K562 (cell line): ENCODE measurements around the gene NTSR1. TPM values are rescaled to one million over a fixed set of nuclear protein-coding genes. Genes with fewer than 3 reads are reported as not detected.

ENCODE experiments used
- EGR1 ChIP-seq: fragments of 450-650 bp; conservative IDR thresholded peaks from 2 replicates; pipeline ENCODE4 v1.6.1; 2017; ENCODE audit warnings: mild to moderate bottlenecking
- FOXP4 ChIP-seq: sonication (generic); formaldehyde crosslinking; IDR thresholded peaks from 2 replicates; pipeline ENCODE4 v1.8.0; 2022; ENCODE audit warnings: mild to moderate bottlenecking, missing genetic modification reagents, borderline replicate concordance
- GABPB1 ChIP-seq: sonication (generic); formaldehyde crosslinking; IDR thresholded peaks from 2 replicates; pipeline ENCODE4 v1.8.0; 2022; ENCODE audit warnings: mild to moderate bottlenecking, missing genetic modification reagents
- RBFOX2 ChIP-seq: fragments of 200-400 bp; formaldehyde crosslinking; IDR thresholded peaks from 2 replicates; pipeline ENCODE4 v1.6.1; 2017; ENCODE audit warnings: low read depth, mild to moderate bottlenecking, low read length, moderate library complexity
- SMC3 ChIP-seq: conservative IDR thresholded peaks from 2 replicates; pipeline ENCODE4 v1.6.1; 2011; ENCODE audit warnings: low read depth, low read length, improper control_type of control experiment; ENCODE audit not compliant: insufficient read depth
- TEAD4 ChIP-seq, 2 experiments: sonication (generic) in 1 of 2; formaldehyde crosslinking in 1 of 2; IDR thresholded peaks; 2 replicates each; pipeline versions ENCODE4 v1.6.1 to v1.8.0; 2012 to 2022; ENCODE audit warnings: borderline replicate concordance in 1 of 2, inconsistent platforms in 1 of 2, low read length in 1 of 2, mild to moderate bottlenecking in 1 of 2, missing genetic modification reagents in 1 of 2
- ZFP36 ChIP-seq: fragments of 150-350 bp; IDR thresholded peaks from 2 replicates; pipeline ENCODE4 v1.6.1; 2018; ENCODE audit warnings: low read length, low read depth; ENCODE audit not compliant: partially characterized antibody
- ZNF232 ChIP-seq: sonication (generic); formaldehyde crosslinking; IDR thresholded peaks from 2 replicates; pipeline ENCODE4 v1.8.0; 2022; ENCODE audit warnings: mild to moderate bottlenecking, missing genetic modification reagents
- polyA plus RNA-seq, 8 experiments: library from polyadenylated mRNA; depleted of rRNA in 4 of 8; stranded (reverse) in 5 of 8; unstranded in 3 of 8; fragments of >200 nt; fragmentation: Nextera tagmentation in 2 of 8; fragmentation: Illumina TruSeq in 1 of 8; extraction: Ambion mirVana in 2 of 8; extraction: Trizol in 1 of 8; gene quantifications; 2 replicates each; pipeline versions ENCODE4 v1.2.1 to v1.2.3, GENCODE V29; 2011 to 2014; ENCODE audit warnings: inconsistent platforms in 1 of 8, missing spikeins in 1 of 8
- total RNA-seq, 7 experiments: library from RNA; depleted of rRNA in 6 of 7; stranded (reverse); fragments of >200 nt in 6 of 7; fragmentation: Illumina TruSeq in 2 of 7; extraction: Trizol in 2 of 7; gene quantifications; 2 replicates each; pipeline versions ENCODE4 v1.2.1 to v1.2.3, GENCODE V29; 2011 to 2021; ENCODE audit warnings: low replicate concordance in 1 of 7
- TF ChIP-seq, protein P1 (sequence below): fragments of 450-650 bp; formaldehyde crosslinking; IDR thresholded peaks from 2 replicates; pipeline ENCODE4 v1.4.0; 2022; ENCODE audit warnings: missing genetic modification characterization
- TF ChIP-seq, protein P2 (sequence below): sonication (generic); formaldehyde crosslinking; IDR thresholded peaks from 2 replicates; pipeline ENCODE4 v1.8.0; 2023; ENCODE audit warnings: mild to moderate bottlenecking, missing genetic modification reagents
- TF ChIP-seq, protein P3 (sequence below), 2 experiments: fragments of 450-650 bp; formaldehyde crosslinking in 1 of 2; IDR thresholded peaks; 2 replicates each; pipeline versions ENCODE4 v1.4.0 to v1.6.1; 2014 to 2020; ENCODE audit warnings: mild to moderate bottlenecking in 2 of 2, borderline replicate concordance in 1 of 2, low read depth in 1 of 2

The NTSR1 gene
- total and polyA plus RNA-seq, 9 of the 15 experiments (the other 6 are each of a cell fraction or from before 2014, with no cell fraction given), result 0.04 to 0.40 (median 0.13) TPM; not detected in 3

GRCh38 chr20:62791301-62792181 is 82.9 kb downstream of the NTSR1 start (continued):
- TF ChIP-seq FOXP4 (CRISPR knock-in tag), result peak; percentile 47; the same call in 1 of the 2 replicates
- TF ChIP-seq RBFOX2, result 0 out of 2 replicates have a peak, but pooled peaks have one; percentile 25
- peak; percentile 58 for TF ChIP-seq GABPB1 (CRISPR knock-in tag)
- TF ChIP-seq, protein P1, sequence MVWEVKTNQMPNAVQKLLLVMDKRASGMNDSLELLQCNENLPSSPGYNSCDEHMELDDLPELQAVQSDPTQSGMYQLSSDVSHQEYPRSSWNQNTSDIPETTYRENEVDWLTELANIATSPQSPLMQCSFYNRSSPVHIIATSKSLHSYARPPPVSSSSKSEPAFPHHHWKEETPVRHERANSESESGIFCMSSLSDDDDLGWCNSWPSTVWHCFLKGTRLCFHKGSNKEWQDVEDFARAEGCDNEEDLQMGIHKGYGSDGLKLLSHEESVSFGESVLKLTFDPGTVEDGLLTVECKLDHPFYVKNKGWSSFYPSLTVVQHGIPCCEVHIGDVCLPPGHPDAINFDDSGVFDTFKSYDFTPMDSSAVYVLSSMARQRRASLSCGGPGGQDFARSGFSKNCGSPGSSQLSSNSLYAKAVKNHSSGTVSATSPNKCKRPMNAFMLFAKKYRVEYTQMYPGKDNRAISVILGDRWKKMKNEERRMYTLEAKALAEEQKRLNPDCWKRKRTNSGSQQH, result no peak
- 0 out of 2 replicates have a peak, but pooled peaks have one; percentile 14 for TF ChIP-seq TEAD4 (IDR thresholded peaks at IDR 0.05; ENCODE audit: low read length)
- TF ChIP-seq TEAD4 (CRISPR knock-in tag; IDR thresholded peaks at IDR 0.05; ENCODE audit: borderline replicate concordance), result no peak
- 0 out of 2 replicates have a peak, but pooled peaks have one; percentile 33 for TF ChIP-seq ZNF232
- TF ChIP-seq SMC3, result peak; percentile 78; the same call in 1 of the 2 replicates
- TF ChIP-seq ZFP36, result peak; percentile 7
- peak; percentile 27; the same call in 1 of the 2 replicates for TF ChIP-seq EGR1
- TF ChIP-seq, protein P2, sequence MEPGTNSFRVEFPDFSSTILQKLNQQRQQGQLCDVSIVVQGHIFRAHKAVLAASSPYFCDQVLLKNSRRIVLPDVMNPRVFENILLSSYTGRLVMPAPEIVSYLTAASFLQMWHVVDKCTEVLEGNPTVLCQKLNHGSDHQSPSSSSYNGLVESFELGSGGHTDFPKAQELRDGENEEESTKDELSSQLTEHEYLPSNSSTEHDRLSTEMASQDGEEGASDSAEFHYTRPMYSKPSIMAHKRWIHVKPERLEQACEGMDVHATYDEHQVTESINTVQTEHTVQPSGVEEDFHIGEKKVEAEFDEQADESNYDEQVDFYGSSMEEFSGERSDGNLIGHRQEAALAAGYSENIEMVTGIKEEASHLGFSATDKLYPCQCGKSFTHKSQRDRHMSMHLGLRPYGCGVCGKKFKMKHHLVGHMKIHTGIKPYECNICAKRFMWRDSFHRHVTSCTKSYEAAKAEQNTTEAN (CRISPR knock-in tag), result peak; percentile 77; the same call in 1 of the 2 replicates
- TF ChIP-seq, protein P3, sequence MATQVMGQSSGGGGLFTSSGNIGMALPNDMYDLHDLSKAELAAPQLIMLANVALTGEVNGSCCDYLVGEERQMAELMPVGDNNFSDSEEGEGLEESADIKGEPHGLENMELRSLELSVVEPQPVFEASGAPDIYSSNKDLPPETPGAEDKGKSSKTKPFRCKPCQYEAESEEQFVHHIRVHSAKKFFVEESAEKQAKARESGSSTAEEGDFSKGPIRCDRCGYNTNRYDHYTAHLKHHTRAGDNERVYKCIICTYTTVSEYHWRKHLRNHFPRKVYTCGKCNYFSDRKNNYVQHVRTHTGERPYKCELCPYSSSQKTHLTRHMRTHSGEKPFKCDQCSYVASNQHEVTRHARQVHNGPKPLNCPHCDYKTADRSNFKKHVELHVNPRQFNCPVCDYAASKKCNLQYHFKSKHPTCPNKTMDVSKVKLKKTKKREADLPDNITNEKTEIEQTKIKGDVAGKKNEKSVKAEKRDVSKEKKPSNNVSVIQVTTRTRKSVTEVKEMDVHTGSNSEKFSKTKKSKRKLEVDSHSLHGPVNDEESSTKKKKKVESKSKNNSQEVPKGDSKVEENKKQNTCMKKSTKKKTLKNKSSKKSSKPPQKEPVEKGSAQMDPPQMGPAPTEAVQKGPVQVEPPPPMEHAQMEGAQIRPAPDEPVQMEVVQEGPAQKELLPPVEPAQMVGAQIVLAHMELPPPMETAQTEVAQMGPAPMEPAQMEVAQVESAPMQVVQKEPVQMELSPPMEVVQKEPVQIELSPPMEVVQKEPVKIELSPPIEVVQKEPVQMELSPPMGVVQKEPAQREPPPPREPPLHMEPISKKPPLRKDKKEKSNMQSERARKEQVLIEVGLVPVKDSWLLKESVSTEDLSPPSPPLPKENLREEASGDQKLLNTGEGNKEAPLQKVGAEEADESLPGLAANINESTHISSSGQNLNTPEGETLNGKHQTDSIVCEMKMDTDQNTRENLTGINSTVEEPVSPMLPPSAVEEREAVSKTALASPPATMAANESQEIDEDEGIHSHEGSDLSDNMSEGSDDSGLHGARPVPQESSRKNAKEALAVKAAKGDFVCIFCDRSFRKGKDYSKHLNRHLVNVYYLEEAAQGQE (IDR thresholded peaks at IDR 0.05; ENCODE audit: borderline replicate concordance), result peak; percentile 83
- TF ChIP-seq, protein P3 (CRISPR knock-in tag; IDR thresholded peaks at IDR 0.05; ENCODE audit: low read depth), result no peak
